Keratinocyte (primary cell): Measurements from ENCODE around the gene NOB1.

ENCODE experiments used
- CTCF ChIP-seq, 3 experiments: IDR thresholded peaks in 1 of 3; conservative IDR thresholded peaks in 1 of 3; optimal IDR thresholded peaks in 1 of 3; 2 replicates in 2 of 3; 3 replicates in 1 of 3; pipeline versions ENCODE3 to v1.5.1; 2011; ENCODE audit warnings: low read length in 3 of 3, mild to moderate bottlenecking in 3 of 3, moderate library complexity in 2 of 3, control low read depth in 1 of 3, inconsistent platforms in 1 of 3; ENCODE audit not compliant: insufficient read depth in 2 of 3; ENCODE audit errors: extremely low read depth in 1 of 3
- EZH2 ChIP-seq: IDR thresholded peaks from one replicate; pipeline ENCODE4 v1.6.1; 2012; ENCODE audit warnings: inconsistent platforms, mild to moderate bottlenecking, low read length, moderate library complexity

GRCh38 chr16:69744363-69745231 lies 10.1 kb downstream of the NOB1 start:
- no peak for TF ChIP-seq CTCF (optimal IDR thresholded peaks at IDR 0.05 in 1 of 3, IDR thresholded peaks at IDR 0.05 in 1 of 3, conservative IDR thresholded peaks at IDR 0.05 in 1 of 3; ENCODE audit: extremely low read depth in 1 of 3, insufficient read depth in 2 of 3, low read length in 3 of 3)
- no peak for TF ChIP-seq EZH2
